Astrocyte of the cerebellum (primary cell): Measurements from ENCODE around the gene SLC25A39.

Source experiments
- DNase-seq: peaks from one replicate; pipeline ENCODE4 v3.0.0-alpha.2; 2011; ENCODE audit warnings: low read depth
- H3K4me3 ChIP-seq: 2 replicates; pipeline ENCODE4 v1.5.1; 2011; ENCODE audit warnings: mild to moderate bottlenecking, low read depth, low read length, moderate library complexity
- in situ Hi-C: cut with HindIII; loops from 2 replicates; pipeline ENCODE4 v1.10.0; 2017; ENCODE audit warnings: low sequenced_read_pairs
- TF ChIP-seq, protein P1 (sequence below): IDR thresholded peaks from 2 replicates; pipeline ENCODE4 v1.5.1; 2012; ENCODE audit warnings: low read length, low read depth, moderate library complexity, mild to moderate bottlenecking; ENCODE audit errors: missing control alignments

Gene SLC25A39

DNA sequence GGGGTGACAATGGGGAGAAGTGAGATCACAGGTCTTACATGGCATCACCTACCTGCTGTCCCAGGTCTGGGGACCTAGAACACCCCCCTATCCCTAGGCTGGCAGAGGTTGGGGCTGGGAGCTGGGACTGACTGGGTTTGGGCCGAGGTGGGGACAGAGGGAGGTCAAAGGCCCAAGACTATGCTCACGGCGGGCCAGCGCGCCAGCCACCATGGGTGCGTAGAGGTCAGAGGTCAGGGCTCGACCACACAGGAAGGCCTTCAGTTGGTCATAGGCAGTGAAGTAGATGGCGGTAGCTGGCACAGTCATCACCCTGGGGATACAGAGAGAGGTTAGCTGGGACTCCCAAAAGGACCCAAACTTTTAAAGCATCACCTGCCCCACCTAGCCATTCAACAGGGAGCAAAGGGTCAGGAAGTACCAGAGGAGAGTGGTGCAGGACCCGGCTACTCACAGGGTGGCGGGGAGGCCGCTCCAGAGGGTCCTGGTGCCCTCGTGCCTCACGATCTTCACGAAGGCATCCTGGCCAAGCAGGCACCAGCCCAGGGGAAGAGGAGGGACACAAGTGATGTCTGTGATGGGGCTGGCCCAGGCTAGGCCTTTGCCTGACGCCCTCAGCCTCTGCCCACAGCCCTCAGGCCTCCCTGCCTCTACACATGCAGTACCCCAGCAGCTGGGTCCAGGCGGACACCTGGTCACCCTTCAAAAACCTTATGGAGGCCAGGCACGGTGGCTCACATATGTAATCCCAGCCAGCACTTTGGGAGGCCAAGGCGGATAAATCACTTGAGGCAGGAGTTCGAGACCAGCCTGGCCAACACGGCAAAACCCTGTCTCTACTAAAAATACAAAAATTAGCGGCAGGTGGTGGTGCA is 3.1 kb downstream of the SLC25A39 start:
- TF ChIP-seq, protein P1, sequence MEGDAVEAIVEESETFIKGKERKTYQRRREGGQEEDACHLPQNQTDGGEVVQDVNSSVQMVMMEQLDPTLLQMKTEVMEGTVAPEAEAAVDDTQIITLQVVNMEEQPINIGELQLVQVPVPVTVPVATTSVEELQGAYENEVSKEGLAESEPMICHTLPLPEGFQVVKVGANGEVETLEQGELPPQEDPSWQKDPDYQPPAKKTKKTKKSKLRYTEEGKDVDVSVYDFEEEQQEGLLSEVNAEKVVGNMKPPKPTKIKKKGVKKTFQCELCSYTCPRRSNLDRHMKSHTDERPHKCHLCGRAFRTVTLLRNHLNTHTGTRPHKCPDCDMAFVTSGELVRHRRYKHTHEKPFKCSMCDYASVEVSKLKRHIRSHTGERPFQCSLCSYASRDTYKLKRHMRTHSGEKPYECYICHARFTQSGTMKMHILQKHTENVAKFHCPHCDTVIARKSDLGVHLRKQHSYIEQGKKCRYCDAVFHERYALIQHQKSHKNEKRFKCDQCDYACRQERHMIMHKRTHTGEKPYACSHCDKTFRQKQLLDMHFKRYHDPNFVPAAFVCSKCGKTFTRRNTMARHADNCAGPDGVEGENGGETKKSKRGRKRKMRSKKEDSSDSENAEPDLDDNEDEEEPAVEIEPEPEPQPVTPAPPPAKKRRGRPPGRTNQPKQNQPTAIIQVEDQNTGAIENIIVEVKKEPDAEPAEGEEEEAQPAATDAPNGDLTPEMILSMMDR, result no peak
- in situ Hi-C loops, result no loop called here
- DNase-seq, result no peak
- H3K4me3 ChIP-seq, result no peak overlapping the region

DNA sequence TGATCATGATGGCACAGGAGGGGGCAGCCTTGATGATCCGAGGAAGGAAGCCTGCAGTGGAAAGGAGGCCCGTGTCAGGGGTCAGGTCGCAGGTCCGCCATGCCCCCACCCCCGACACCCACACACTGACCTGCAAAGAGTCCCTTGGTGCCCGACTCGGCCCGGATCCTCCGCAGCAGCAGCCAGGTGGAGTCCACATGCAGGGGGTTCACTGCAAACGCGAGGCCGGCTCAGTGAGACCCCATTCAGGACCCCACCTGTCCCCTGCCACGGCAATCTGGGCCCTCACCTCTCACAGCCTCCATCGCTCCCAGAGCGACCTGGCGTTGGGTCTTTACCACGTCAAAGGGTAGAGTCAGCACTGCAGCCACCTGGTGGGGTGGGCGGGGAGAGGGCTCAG is 4.6 kb downstream of the SLC25A39 start:
- in situ Hi-C loops, result no loop called here
- TF ChIP-seq, protein P1, result no peak
- no peak for DNase-seq
- no peak overlapping the region for H3K4me3 ChIP-seq

DNA sequence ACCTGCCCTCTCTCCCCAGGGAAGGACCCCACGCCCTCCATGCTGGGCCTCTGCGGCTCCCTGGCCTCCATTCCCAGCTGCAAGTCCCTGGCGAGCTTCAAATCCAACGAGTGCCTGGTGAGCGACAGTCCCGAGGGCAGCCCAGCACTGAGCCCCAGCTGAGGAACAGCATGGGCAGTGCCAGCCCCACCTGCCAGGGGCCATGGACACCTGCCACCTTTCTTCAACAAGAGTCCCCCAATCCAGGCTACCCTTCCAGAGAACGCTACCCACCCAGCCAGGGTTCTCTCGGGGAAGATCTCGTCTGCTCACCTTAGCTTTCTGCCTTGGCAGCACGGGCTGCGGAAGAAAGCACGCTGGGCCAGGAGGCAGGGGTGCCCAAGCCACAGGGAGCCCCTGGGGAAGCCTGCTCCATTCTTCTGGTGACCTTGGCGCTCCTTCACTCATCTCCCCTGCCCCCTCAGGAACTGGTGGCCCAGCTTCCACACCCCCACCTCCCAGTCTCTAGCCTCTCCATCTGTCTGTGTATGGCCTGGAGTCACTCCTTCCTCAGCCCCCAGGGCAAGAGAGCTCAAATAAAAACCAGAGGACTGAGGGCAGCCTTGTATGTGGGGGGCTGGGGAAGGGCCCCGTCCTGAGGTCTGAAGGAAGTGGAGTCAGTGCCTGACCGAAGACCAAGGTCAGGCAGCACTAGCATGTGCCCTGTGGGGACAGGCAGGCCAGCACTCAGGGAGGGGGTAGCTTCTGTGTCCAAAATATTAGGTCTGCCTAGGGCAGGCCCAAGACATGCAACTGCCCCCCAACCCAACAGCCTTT is 6.3 kb downstream of the SLC25A39 start:
- in situ Hi-C loops, result no loop called here
- H3K4me3 ChIP-seq, result no peak overlapping the region
- no peak for DNase-seq
- TF ChIP-seq, protein P1, result no peak

DNA sequence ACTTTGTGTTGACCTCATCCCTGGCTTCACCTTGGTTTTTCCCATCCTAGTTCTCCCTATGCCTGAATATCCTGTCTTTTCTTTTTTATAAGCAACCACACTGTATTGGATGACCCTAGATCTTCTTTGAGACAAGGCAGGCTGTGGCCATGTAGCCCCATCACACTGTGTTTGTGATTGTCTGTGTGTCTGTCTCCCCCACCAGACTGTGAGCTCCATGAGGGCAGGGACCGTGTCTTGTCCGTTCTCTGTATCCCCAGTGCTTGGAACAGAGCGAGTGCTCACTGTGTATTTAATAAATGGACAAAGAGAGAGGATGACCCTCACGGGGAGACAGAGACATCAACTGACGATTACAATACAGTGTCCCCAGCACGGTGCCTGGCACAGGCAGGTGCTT is 7.1 kb downstream of the SLC25A39 start:
- in situ Hi-C loops, result no loop called here
- TF ChIP-seq, protein P1, result no peak
- DNase-seq, result no peak
- H3K4me3 ChIP-seq, result no peak overlapping the region

DNA sequence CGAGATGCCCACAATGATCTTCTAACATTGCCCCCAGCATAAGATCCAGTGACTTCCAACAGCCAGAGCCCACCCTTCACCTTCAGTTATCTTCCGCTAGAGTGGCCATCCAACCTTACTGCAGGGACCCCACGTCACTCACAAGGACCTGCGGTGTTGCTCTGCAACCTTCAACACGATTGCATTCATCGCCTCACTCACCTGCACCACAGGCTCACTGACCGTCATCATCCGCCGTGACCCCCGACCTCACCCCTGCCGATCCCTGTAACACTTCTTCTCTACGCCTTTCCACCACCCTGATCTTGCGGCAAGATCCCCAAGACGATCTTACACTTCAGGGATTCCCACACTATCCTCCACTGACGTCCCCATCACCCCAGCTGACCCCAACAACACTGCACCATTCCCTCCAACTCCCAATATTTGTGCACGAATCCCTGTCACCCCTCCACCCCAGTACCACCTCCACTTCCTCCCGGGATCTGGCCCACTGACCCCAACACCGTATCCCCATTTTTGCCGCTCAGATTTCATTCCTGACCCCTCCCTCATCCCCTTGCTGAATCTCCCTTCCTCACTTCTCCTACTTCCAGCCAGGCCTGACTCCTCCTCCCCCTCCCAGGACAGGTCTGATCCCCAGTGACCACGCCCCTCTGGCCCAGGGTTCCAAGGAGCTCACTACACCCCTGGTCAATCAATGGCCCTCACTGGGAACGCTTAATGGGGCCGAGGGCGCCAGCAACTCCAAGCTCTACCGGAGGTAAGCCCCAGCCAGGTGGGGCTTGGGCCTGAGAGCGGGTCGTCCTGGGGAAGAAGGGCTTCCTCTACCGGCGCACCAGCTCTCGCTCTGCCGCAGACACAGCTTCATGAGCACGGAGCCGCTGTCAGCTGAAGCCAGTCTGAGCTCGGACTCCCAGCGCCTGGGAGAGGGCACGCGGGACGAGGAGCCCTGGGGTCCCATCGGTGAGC is 8.6 kb downstream of the SLC25A39 start:
- in situ Hi-C loops, result no loop called here
- DNase-seq, result no peak
- no peak overlapping the region for H3K4me3 ChIP-seq
- TF ChIP-seq, protein P1, result no peak
